ENCODE results near the gene LIN9. TPM values are rescaled to one million over a fixed set of nuclear protein-coding genes. Genes with fewer than 3 reads are reported as not detected.
"Not testable (repeated sequence)": the region's sequence is repeated elsewhere in the genome, so short reads cannot be mapped to it uniquely, and the experiment has no call there.

The LIN9 gene
- total RNA-seq, 1 donor from 2014 or later: 4.6 TPM

GRCh38 chr1:226203240-226203639 lies 105.7 kb downstream of the LIN9 start:
- no peak overlapping the region for H3K27ac ChIP-seq
- H3K27me3 ChIP-seq: no peaks in the 10 kb centered on the region
- no peaks in the 10 kb centered on the region for H3K4me1 ChIP-seq
- no peak for ATAC-seq
- no peaks in the 10 kb centered on the region for H3K36me3 ChIP-seq
- H3K9me3 ChIP-seq: no peaks in the 10 kb centered on the region
- TF ChIP-seq CTCF (IDR thresholded peaks at IDR 0.05): no peak
- intact Hi-C loops (cut with DNase I): no loop called here
- no peak overlapping the region for H3K4me3 ChIP-seq
- no peak for DNase-seq

- H3K4me3 ChIP-seq; intact Hi-C loops (cut with DNase I); H3K27ac ChIP-seq; ATAC-seq; H3K4me1 ChIP-seq; H3K27me3 ChIP-seq; H3K9me3 ChIP-seq; DNase-seq; H3K36me3 ChIP-seq: not testable (repeated sequence)
Observed at GRCh38 chr1:226202666-226203065, 106.3 kb downstream of the LIN9 start.

- Histone ChIP-seq H3K27me3 (no peaks in the 10 kb centered on the region), H3K9me3 (no peaks in the 10 kb centered on the region), H3K27ac (no peak overlapping the region), H3K4me1 (no peaks in the 10 kb centered on the region), H3K4me3 (no peak overlapping the region), H3K36me3 (no peaks in the 10 kb centered on the region)
- TF ChIP-seq CTCF (IDR thresholded peaks at IDR 0.05): no peak
- intact Hi-C loops (cut with DNase I): no loop called here
- DNase-seq (no peak), ATAC-seq (no peak)
Observed at GRCh38 chr1:226202246-226202645, 106.7 kb downstream of the LIN9 start.

- Histone ChIP-seq H3K4me1 (no peaks in the 10 kb centered on the region), H3K9me3 (no peaks in the 10 kb centered on the region), H3K27me3 (no peaks in the 10 kb centered on the region), H3K27ac (no peak overlapping the region), H3K36me3 (no peaks in the 10 kb centered on the region), H3K4me3 (no peak overlapping the region)
- DNase-seq (no peak), ATAC-seq (peak; percentile 40)
- TF ChIP-seq CTCF (IDR thresholded peaks at IDR 0.05): peak; percentile 28
- intact Hi-C loops (cut with DNase I): no loop called here
Observed at GRCh38 chr1:226201029-226201593, 107.9 kb downstream of the LIN9 start.

- no peak for DNase-seq
- no peak for ATAC-seq
- intact Hi-C loops (cut with DNase I): loop anchor here (5.0 kb wide), 1 partner anchor 73 kb away; no protein-coding TSS in a partner anchor
- Histone ChIP-seq H3K9me3 (no peaks in the 10 kb centered on the region), H3K4me3 (no peak overlapping the region), H3K36me3 (no peaks in the 10 kb centered on the region), H3K27ac (no peak overlapping the region), H3K4me1 (no peaks in the 10 kb centered on the region), H3K27me3 (no peaks in the 10 kb centered on the region)
- no peak for TF ChIP-seq CTCF (IDR thresholded peaks at IDR 0.05)
Observed at GRCh38 chr1:226199971-226200370, 109.0 kb downstream of the LIN9 start.

GRCh38 chr1:226195144-226195543 lies 113.8 kb downstream of the LIN9 start:
- Histone ChIP-seq H3K4me1 (no peaks in the 10 kb centered on the region), H3K27me3 (no peaks in the 10 kb centered on the region), H3K27ac (no peak overlapping the region), H3K4me3 (no peak overlapping the region), H3K36me3 (no peaks in the 10 kb centered on the region), H3K9me3 (no peaks in the 10 kb centered on the region)
- no peak for TF ChIP-seq CTCF (IDR thresholded peaks at IDR 0.05)
- intact Hi-C loops (cut with DNase I): loop anchor here (5.0 kb wide), 1 partner anchor 68 kb away; no protein-coding TSS in a partner anchor
- ATAC-seq: no peak
- no peak for DNase-seq
